ENCODE data around the gene TRPT1.

TRPT1 gene

DNA sequence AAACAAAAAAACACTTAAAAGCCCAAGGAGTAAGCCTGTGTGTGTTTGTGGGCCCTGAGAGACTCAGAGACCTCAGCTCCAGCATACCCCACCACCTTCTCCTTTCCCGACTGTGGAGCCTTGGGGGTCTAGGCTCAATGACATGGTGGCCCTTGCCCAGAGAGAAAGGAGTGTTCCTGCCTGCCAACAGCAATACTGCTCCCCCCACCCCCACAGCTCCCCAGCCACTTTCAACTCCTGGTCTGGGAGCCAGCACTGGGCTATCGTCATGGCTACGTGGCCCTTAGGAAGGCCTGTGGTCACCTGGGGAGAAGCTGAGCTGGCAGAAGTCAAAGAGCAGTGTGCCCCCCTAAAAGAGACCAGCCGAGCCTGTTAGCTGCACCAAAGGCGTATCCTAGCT is 18.1 kb upstream of the TRPT1 start:
- DNase-seq: no peak

DNA sequence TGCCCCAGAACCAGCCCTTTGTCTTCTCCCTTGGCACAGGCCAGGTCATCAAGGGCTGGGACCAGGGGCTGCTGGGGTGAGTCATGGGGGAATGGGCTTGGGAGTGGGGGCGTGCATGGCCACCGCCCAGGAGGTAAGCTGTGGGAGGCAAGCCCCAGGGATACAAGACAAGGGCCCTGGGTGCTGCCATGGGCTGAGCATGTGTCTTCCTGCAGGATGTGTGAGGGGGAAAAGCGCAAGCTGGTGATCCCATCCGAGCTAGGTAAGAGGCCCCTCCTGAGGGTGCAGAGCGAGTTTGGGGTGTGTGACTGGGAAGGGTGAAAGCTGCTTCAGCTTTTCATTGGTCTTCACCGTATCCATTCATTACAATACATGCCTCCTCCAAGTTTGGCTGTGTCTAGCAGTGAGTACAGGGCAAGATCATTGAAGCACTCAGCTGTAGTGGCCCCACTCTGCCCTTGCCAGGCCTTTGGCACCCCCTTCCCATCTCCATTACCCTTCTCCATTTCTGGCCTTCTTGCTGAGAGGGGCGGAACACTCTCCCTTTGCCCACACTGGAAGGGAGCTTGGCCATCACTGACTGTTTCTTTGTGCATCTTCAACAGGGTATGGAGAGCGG is 17.4 kb upstream of the TRPT1 start:
- DNase-seq: no peak

DNA sequence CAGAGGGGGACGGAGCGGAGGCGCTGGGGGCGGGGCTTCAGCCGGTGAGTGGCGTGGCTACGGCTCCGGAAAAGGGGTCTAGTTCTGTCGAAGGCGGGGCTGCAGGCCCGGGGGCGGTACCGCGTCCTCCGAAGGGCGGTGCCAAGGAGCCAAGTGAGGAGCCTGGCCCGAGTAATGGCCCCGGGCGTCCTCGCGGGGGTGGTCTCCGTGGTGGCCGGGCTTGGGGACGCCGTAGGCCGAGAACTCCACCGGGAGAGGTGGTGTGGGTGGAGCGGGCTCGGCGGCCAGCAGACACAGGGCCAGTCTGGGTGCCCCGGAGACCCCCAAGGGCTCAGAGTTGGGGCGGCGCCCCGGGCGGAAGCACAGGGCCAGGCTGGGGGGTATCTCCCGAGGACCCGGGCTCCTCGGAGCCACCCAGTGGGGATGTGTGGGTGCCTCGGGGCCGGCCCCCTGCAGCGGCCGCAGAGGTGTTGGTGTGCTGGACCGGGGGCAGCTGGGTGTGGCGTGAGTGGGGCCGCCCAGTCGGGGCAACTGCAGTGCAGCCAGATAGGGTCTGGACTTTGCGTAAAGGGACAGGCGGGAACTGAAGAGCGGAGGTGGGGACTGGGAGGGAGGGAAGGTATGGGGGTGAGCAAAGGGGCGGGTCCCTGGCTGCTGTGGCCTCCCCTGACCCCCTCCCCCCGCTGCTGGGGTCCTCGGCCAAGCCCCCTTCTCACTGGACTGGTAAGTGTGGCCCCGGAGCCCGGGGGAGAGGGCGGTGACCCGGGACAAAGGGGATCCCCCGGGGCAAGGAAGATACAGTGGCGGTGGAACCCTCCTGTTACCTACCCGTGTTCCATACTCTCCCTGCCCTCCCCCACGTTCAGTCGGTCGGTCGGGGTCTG is 15.7 kb upstream of the TRPT1 start:
- peak; percentile 88 for DNase-seq

DNA sequence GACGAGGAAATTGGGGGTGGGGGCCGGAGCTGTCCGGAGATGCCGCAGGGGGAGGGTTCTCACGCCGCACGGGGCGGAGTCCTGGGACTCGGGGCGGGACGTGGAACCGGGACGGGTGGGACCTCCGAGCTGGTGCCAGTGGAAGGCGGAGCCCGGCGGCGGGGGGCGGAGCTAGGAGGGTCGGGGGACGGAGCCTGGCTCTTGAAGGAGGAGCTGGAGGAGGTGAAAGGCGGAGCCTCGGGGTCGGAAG is 15.2 kb upstream of the TRPT1 start:
- no peak for DNase-seq

DNA sequence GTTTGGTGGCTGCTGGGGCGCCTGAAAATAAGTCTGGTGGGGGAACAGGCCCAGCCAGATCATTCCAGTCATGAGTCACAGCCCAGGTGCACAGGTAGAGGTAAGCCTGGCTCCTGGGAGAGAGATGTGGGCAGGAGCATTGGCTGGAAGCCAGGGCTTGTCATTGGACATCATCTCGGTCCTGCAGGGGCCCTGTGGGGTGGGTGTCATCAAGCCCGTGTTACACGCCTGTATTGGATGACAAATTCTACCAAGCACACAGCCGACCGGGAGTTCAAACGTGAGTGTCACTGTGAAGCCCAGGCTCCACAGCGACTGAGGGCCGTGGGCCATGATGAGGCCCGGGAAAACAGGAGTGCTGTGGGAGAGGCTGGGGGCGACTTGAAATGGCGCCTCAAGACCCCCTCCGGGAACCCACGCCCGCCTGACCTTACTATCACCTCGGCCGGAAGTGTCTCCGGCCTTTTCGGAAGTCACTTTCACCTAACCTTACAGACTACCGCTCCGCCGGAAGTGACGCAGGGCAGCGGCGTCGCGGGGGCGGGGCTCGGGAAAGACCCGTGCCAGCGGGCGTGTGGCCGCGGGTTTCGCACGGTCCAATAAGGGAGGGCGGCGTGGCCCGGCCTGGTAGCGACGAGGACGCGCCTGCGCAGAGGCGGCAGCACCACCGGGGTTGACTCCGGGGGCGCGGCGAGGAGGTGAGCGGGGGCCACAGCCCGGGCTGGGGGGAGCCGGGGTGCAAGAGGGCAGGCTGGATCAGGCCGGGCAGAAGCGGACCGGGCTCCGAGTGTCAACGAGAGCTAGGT is 14.7 kb upstream of the TRPT1 start, which contains the start of gene FKBP2:
Gene FKBP2 (plus strand): TSS at position 661 of the 806 bp plus-strand sequence. CDS start 1,293 bp downstream, outside the sequence.
- peak; percentile 59 for DNase-seq

DNA sequence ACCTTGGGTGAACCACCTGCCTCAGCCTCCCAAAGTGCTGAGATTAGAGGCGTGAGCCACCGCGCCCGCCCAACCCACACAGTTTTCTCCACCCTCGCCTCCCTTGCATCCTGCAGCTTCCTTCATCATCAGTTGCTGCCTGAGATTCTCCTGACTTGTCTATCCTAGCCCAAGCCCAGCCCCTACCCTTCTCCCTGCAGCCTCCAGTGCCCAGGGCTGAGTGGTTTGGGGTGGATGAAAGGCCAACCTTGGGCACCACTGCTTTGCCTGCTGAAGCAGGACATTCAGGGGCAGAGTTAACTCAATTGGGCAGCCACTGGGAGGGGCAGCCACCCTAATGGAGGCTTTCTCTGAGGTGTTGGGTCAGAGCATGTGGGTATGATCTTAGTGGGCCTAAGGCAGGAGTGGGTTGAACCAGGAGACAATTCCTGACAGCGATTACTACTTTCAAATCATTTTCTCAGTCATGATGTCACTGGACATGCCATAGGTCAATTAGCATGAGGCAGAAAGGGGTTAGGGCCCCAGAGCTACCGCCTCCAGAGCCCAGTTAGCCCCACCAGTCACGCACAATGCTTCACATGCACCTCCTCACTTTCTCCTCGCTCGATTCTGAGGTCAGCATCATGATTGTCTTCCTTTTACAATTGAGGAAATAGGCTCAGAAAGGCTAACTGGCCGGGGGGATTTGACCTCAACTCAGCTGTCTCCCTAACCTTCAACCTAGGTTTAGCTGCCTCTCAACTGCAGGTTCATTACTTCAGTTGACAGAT is 13.9 kb upstream of the TRPT1 start:
- DNase-seq: no peak

DNA sequence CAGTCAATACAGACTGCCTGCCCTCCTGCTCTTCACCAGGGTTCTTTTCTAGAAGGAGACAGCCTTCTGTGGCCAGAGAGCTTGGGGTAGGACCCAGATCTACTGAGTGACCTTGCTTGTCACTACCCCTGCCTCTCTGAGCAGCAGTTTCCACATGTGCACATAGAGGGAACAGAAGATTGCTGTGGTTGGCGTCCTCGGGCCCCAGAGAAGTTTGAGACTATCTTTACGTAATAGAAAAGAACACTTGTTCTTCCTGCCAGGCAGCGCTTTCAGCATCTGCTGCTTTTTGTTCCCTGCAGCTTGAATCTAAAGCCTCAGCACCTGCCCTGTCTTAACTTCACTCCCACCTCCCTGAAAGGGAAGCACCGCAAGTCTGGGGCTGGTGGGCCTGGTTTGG is 13.0 kb upstream of the TRPT1 start:
- DNase-seq: no peak

DNA sequence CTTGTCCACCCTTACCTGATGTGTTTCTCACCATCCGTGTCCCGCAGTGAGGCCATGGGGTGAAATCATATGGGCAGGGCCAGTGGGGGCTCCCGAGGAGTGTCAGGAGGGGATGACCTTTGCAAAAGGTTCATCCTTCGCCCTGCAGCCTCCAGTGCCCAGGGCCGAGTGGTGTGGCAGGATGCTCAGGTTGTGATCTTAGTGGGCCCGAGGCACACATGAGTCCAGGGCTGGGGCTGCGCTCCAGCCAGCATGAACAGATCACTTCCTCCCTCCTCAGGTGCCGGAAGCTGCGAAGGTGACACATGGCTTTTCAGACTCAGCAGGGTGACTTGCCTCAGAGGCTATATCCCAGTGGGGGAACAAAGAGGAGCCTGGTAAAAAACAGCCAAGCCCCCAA is 12.1 kb upstream of the TRPT1 start:
- DNase-seq: no peak

DNA sequence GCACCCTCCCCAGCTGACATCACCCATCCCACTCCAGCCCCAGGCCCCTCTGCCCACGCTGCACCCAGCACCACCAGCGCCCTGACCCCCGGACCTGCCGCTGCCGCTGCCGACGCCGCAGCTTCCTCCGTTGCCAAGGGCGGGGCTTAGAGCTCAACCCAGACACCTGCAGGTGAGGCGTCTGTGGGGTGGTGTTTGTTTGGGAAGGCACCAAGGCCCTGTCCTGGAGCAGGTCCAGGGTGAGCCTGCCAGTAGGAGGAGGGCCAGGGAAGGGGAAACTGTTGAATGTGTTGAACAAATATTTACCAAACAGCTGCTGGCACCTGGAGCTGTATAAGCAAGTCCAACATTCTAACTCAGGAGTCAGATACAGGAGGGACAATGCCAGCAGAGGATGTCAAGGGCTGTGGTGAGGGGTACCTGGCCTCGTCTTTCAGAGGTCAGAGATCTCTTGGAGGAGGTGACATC is 11.5 kb upstream of the TRPT1 start:
- no peak for DNase-seq

DNA sequence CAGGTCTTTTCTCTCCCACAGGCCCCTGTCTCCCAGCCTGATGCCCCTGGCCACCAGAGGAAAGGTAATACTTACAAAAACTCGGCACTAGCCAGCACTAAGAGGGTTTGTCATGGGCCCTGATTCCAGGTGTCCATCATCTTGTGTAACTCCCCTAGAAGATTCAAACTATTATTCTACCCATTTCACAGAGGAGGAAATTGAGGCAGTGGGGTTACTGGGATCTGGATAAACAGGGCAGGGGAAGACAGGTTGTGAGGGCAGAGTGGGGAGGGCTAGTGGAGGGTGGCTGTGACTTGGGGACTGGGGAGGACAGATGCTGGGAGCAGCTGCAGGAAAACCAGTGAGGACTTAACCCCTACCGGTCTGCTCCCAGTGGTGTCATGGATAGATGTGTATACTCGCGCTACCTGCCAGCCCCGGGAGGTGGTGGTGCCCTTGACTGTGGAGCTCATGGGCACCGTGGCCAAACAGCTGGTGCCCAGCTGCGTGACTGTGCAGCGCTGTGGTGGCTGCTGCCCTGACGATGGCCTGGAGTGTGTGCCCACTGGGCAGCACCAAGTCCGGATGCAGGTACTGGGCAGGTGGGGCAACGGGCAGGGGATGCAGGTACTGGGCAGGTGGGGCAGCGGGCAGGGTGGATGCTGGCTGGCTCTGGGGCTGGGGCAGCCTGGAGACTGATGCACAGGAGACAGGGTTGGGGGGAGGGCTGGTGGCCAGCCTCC is 9.6 kb upstream of the TRPT1 start:
- DNase-seq: no peak

DNA sequence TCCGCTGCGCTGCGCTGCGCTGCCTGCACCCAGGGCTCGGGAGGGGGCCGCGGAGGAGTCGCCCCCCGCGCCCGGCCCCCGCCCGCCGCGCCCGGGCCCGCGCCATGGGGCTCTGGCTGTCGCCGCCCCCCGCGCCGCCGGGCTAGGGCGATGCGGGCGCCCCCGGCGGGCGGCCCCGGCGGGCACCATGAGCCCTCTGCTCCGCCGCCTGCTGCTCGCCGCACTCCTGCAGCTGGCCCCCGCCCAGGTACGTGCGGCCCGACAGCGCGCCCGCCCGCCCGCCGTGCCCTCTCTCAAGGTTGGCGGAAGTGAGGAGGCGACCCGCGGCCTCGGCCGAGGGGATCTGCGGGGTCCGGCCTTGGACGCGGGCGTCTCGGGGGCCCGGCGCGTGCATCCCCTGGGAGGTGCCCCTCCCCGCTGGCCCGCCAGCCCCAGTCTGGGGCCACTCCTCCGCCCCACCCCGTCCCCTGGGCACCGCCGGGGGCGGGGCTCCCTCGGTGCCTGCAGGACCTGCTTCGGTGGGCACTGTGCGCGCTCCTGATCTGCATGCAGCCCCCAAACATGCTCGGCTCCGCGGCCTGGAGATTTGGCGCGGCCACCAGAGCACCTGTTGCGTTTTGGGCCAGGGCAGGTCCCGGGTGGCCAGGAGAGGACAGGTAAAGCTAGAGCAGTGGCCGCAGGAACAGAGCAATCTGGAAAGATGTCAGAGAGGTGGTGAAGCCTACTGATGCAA is 8.8 kb upstream of the TRPT1 start:
- no peak for DNase-seq

DNA sequence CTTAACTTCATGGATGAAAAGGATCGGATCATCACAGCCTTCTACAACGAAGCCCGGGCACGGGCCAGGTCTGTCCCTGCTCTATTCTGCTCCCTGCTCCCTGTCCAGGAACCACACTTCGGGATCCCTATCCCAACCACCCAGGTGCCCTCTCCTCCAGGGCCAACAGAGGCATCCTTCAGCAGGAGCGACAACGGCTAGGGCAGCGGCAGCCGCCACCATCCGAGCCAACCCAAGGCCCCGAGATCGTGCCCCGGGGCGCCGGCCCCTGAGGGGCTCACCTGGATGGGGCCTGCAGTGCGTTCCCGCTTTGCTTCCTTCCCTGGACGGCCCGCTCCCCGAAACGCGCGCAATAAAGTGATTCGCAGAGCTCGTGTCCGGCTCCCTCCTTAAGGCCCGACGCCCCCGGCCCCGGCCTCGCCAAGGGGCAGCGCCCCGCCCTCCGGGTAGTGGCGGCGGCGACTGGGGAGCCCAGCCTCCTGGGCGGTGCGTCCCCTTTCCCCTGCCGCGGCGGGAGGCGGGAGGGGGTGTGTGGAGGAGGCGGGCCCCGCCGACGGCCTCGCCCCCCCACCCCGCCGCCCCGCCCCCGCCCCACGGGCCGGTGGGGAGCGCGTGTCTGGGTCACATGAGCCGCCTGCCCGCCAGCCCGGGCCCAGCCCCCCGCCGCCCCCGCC is 8.1 kb upstream of the TRPT1 start, which contains the start of gene VEGFB:
Gene VEGFB (plus strand): TSS at position 672 of the 674 bp plus-strand sequence. CDS start 250 bp downstream, outside the sequence.
- DNase-seq: no peak

DNA sequence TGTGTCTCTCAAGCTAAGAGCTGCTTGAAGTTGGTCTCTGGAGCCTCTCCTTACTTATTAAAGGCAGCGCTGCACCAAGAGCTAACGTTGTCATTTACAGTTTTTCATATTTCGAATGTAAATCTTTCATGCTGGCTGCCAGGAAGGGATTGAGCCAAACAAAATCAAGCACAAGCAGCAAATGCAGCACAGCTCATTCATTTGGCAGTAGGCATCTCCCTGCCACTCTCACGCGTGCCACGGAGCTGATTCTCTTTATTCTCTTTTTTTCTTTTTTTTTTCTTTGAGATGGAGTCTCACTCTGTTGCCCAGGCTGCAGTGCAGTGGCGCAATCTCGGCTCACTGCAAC is 7.0 kb upstream of the TRPT1 start:
- no peak for DNase-seq

DNA sequence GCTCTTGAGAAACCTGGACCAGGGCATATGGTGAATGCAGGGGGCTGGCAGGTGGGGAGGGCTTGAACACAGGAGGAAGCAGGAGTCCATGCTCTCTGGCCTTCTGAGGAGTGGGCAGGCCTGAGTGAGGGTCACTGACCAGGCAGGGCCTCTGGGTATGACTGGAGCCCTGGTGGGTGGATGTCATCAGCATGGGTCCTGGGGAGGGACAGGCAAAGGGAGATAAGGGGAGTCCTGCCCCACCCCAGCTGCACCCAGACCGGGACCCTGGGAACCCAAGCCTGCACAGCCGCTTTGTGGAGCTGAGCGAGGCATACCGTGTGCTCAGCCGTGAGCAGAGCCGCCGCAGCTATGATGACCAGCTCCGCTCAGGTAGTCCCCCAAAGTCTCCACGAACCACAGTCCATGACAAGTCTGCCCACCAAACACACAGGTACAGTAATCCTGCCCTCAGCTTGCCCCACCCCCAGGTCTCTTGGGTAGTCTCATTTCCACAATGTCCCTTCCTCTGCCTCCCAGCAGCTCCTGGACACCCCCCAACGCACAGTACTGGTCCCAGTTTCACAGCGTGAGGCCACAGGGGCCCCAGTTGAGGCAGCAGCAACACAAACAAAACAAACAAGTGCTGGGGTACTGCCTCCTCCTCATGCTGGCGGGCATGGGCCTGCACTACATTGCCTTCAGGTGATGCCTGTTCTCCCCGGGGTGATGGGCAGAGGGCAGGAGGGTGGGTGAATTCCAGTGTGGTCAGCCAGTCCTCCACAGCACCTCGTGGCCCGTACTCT is 6.4 kb upstream of the TRPT1 start:
- DNase-seq: no peak

DNA sequence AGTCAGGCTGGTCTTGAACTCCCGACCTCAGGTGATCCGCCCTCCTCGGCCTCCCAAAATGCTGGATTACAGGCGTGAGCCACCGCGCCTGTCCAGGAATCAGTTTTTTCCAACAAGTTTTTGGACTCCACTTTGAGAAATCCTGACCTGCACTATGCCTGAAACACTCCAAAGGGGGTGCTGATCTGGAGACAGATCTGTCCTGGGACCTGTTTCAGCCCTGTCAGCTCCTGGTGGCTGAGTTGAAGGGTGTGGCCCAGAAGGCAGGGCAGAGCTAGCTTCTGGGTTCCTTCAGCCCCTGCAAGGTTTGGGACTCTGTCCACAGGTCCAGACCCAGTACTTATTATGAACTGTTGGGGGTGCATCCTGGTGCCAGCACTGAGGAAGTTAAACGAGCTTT is 5.6 kb upstream of the TRPT1 start:
- DNase-seq: no peak

DNA sequence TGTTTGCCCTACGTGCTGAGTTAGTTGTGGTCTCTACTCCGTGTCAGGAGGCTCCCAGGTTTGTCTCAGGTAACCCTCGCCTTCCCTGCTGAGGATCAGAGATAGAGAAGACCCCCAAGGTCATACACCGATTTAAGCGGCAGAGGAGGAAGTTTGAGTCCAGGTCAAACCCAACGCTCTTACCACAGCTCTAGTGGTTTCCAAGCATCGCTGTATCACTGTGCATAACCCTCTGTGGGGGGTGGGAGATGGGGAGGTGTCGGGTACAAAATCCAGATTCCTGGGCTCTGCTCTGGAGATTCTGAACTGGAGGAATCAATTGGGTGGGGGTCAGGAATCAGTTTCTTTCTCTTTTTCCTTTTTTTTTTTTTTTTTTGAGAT is 5.0 kb upstream of the TRPT1 start:
- DNase-seq: no peak

DNA sequence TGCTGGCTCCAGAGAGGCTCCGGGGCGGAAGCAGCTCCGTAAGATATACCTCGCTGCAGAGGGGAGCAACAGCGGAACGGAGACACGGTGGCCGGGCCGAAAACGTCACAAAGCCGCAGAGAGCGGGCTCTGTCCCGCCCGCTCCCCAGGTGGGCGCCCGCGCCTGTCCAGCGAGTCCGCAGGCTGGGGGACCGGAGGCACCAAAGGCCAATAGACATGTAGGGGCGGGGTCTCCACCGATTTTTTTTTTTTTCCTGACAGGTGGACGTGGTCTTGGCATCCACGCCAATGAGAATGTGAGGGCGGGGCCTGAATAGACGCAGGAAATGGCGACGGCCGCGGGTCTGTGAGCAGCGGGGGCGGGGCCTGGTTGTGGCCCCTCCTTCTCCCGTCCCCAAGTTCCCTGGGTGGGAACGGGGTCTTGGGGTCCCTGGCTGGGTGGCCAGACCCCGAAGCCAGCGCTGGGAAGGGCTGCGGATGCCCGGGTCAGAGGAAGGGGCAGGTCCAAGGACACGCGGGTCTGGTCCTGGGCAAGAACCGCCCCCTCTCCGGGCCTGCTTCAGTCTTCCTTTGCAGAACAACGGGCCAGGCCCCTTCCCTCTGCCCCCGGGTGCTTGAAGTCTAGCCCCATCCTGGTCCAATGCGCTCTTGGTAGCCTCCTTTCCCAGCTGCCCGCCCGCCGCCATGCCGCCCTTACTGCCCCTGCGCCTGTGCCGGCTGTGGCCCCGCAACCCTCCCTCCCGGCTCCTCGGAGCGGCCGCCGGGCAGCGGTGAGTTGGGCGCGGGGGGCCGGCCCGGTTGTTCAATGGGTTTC is 4.4 kb upstream of the TRPT1 start, which contains the start of gene DNAJC4:
Gene DNAJC4 (plus strand): TSS at position 378 of the 814 bp plus-strand sequence. CDS start 307 bp downstream, at position 685.
- peak; percentile 71 for DNase-seq

DNA sequence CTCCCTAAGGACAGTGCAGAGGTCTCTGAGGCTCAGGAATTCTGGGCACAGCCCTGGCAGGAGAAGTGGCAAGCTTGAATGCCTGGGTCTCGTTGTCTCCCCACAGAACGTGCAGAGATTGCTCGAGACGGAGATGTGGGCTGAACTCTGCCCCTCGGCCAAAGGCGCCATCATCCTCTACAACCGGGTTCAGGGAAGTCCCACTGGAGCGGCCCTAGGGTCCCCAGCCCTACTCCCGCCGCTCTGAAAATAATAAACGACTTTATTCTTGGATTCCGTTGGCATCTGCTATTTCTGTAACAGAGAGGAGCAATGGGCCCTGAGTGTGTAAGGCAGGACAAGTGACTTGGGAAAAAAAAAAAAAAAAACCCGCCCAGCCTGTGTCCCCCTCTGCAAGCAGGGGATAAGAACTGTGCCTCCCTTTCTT is 3.8 kb upstream of the TRPT1 start:
- no peak for DNase-seq

Measured in NCI-H187 treated with DMSO at 0.1 percent for 48 hours (cell line).